WERI-Rb-1 (cell line): ENCODE measurements around the gene COL23A1.
"Not testable (repeated sequence)": the region's sequence is repeated elsewhere in the genome, so short reads cannot be mapped to it uniquely, and the experiment has no call there.

Experiments used
- DNase-seq: peaks from one replicate; pipeline ENCODE4 v3.0.0-alpha.2; 2020
- H3K27ac ChIP-seq: fragments of 250-450 bp; sonication (Bioruptor Pico); 2 replicates; pipeline ENCODE4 v1.5.1; 2020; ENCODE audit warnings: mild to moderate bottlenecking, moderate library complexity
- H3K27me3 ChIP-seq: fragments of 250-450 bp; sonication (Bioruptor Pico); 2 replicates; pipeline ENCODE4 v1.5.1; 2021; ENCODE audit warnings: mild to moderate bottlenecking, low read depth, moderate library complexity; ENCODE audit not compliant: insufficient read depth, severe bottlenecking
- H3K36me3 ChIP-seq: fragments of 250-450 bp; sonication (Bioruptor Pico); 2 replicates; pipeline ENCODE4 v1.5.1; 2020; ENCODE audit warnings: mild to moderate bottlenecking, moderate library complexity
- H3K4me3 ChIP-seq: 2 replicates; pipeline ENCODE4 v1.5.1; 2011; ENCODE audit warnings: low read depth, mild to moderate bottlenecking, control low read depth, low read length
- H3K9me3 ChIP-seq: fragments of 250-450 bp; sonication (Bioruptor Pico); 2 replicates; pipeline ENCODE4 v1.5.1; 2021; ENCODE audit warnings: mild to moderate bottlenecking, moderate library complexity; ENCODE audit not compliant: severe bottlenecking
- CTCF ChIP-seq: IDR thresholded peaks from 2 replicates; pipeline ENCODE4 v1.5.1; 2011; ENCODE audit warnings: low read depth, mild to moderate bottlenecking, control low read depth, inconsistent platforms, low read length

COL23A1 gene

GRCh38 chr5:178586396-178586795 lies 3.8 kb downstream of the COL23A1 start:
- H3K4me3 ChIP-seq: no peak overlapping the region
- H3K27me3 ChIP-seq: no peaks in the 10 kb centered on the region
- no peak for TF ChIP-seq CTCF
- no peaks in the 10 kb centered on the region for H3K9me3 ChIP-seq
- no peaks in the 10 kb centered on the region for H3K36me3 ChIP-seq
- H3K27ac ChIP-seq: no peak overlapping the region
- no peak for DNase-seq

GRCh38 chr5:178585421-178585820 lies 4.8 kb downstream of the COL23A1 start:
- not testable (repeated sequence) for H3K4me3 ChIP-seq, DNase-seq, H3K27me3 ChIP-seq, H3K9me3 ChIP-seq, H3K27ac ChIP-seq, H3K36me3 ChIP-seq

GRCh38 chr5:178583279-178583678 lies 6.9 kb downstream of the COL23A1 start:
- no peaks in the 10 kb centered on the region for H3K36me3 ChIP-seq
- H3K27me3 ChIP-seq: no peaks in the 10 kb centered on the region
- H3K9me3 ChIP-seq: no peaks in the 10 kb centered on the region
- H3K4me3 ChIP-seq: no peak overlapping the region
- H3K27ac ChIP-seq: no peak overlapping the region
- DNase-seq: no peak
- no peak for TF ChIP-seq CTCF

- Histone ChIP-seq H3K4me3 (no peak overlapping the region), H3K27ac (no peak overlapping the region), H3K9me3 (no peaks in the 10 kb centered on the region), H3K36me3 (no peaks in the 10 kb centered on the region), H3K27me3 (no peaks in the 10 kb centered on the region)
- no peak for DNase-seq
- no peak for TF ChIP-seq CTCF
Measured at GRCh38 chr5:178582291-178582690, 7.9 kb downstream of the COL23A1 start.

- no peak for TF ChIP-seq CTCF
- no peak for DNase-seq
- no peak overlapping the region for H3K4me3 ChIP-seq
- no peak overlapping the region for H3K27ac ChIP-seq
- H3K27me3 ChIP-seq: no peaks in the 10 kb centered on the region
- no peaks in the 10 kb centered on the region for H3K36me3 ChIP-seq
- no peaks in the 10 kb centered on the region for H3K9me3 ChIP-seq
Measured at GRCh38 chr5:178581621-178582020, 8.6 kb downstream of the COL23A1 start.

- Histone ChIP-seq H3K27ac (no peak overlapping the region), H3K27me3 (no peaks in the 10 kb centered on the region), H3K4me3 (no peak overlapping the region), H3K9me3 (no peaks in the 10 kb centered on the region), H3K36me3 (no peaks in the 10 kb centered on the region)
- no peak for DNase-seq
- TF ChIP-seq CTCF: no peak
Measured at GRCh38 chr5:178580271-178580955, 9.8 kb downstream of the COL23A1 start.
